Pancreas (tissue), 10 donors: ENCODE measurements around the gene PHF2. TPM values are rescaled to one million over a fixed set of nuclear protein-coding genes. Genes with fewer than 3 reads are reported as not detected.

ENCODE experiments used
- ATAC-seq, 4 donors: fragments of 200-7000 bp; cut with Tn5 transposase; one replicate each; pipeline versions ENCODE4 v1.8.0 to v1.9.1; 2020; ENCODE audit warnings: mild to moderate bottlenecking in 4 of 4, moderate library complexity in 4 of 4
- DNase-seq, 6 donors: peaks; one replicate each; pipeline ENCODE4 v3.0.0-alpha.2; 2020
- FAIRE-seq: peaks from 2 replicates; lab custom pipeline; 2012; peaks lifted over from hg19 to GRCh38; lab: Jason Lieb, UNC
- H3K27ac ChIP-seq, 4 donors: fragments of 200-600 bp; sonication (generic); 1 replicate in 3 of 4; 2 replicates in 1 of 4; pipeline versions ENCODE4 v1.5.0 to v1.8.0; 2020
- H3K27me3 ChIP-seq, 4 donors: fragments of 200-600 bp; one replicate each; pipeline ENCODE4 v1.8.0; 2021
- H3K36me3 ChIP-seq, 3 donors: fragments of 200-600 bp; sonication (generic) in 1 of 3; one replicate each; pipeline versions ENCODE4 v1.5.0 to v1.8.0; 2020 to 2021
- H3K4me1 ChIP-seq, 3 donors: fragments of 200-600 bp; one replicate each; pipeline ENCODE4 v1.8.0; 2021
- H3K4me3 ChIP-seq, 4 donors: fragments of 200-600 bp; sonication (generic) in 2 of 4; one replicate each; pipeline versions ENCODE4 v1.5.0 to v1.8.0; 2020 to 2021
- H3K9me3 ChIP-seq, 4 donors: fragments of 200-600 bp; one replicate each; pipeline ENCODE4 v1.8.0; 2021
- WGBS, 2 donors: extraction: QIAGEN DNeasy Blood & Tissue Kit; methylation state at CpG; one replicate each; pipeline ENCODE4 v1.1.7; 2013; 5-methylcytosine and 5-hydroxymethylcytosine counted together
- intact Hi-C, 3 donors: fragments of 100-400 bp; cut with DNase I; formaldehyde crosslinking; loops; one replicate each; pipeline versions ENCODE4 v1.11.1 to v1.14.2; 2022
- polyA plus RNA-seq, 2 donors: library from polyadenylated mRNA; stranded (reverse); fragments of 200-250 nt; gene quantifications; one replicate each; pipeline ENCODE4 v1.2.3, GENCODE V29; 2013
- total RNA-seq, 6 donors: library from RNA; stranded (reverse); fragmentation: NEBNext Ultra II Directional in 4 of 6; extraction: Animal tissue kit (Norgen Biotek cat#: 25700) in 4 of 6; gene quantifications; one replicate each; pipeline versions ENCODE4 v1.2.1 to v1.2.4, GENCODE V29; 2021 to 2023
- TF ChIP-seq, protein P1 (sequence below), 4 donors: fragments of 200-600 bp; sonication (generic) in 3 of 4; IDR thresholded peaks; one replicate each; pipeline versions ENCODE4 v1.5.0 to v1.8.0; 2021; ENCODE audit warnings: antibody characterized with exemption in 4 of 4
- donor health status: healthy with polysubstance abuse.
- donor health status: DM: no; HTN: no; CAD: no; lungs with moderate emphysema.
- donor health status: DM: no; HTN: no; CAD: no.
- donor health status: control.
- donor health status: control.
- donor health status: Bipolar disorder and iron deficiency.
- donor health status: DM: yes; HTN: yes; CAD: no.
- donor health status: DM: no; HTN: no; CAD: no.
- donor health status: DM: no; HTN: no; CAD: no.
- donor health status: DM: yes; HTN: yes; CAD: no.

PHF2 gene
- total and polyA plus RNA-seq, 8 donors, result 10.8 to 24.8 (median 12.7) TPM

DNA sequence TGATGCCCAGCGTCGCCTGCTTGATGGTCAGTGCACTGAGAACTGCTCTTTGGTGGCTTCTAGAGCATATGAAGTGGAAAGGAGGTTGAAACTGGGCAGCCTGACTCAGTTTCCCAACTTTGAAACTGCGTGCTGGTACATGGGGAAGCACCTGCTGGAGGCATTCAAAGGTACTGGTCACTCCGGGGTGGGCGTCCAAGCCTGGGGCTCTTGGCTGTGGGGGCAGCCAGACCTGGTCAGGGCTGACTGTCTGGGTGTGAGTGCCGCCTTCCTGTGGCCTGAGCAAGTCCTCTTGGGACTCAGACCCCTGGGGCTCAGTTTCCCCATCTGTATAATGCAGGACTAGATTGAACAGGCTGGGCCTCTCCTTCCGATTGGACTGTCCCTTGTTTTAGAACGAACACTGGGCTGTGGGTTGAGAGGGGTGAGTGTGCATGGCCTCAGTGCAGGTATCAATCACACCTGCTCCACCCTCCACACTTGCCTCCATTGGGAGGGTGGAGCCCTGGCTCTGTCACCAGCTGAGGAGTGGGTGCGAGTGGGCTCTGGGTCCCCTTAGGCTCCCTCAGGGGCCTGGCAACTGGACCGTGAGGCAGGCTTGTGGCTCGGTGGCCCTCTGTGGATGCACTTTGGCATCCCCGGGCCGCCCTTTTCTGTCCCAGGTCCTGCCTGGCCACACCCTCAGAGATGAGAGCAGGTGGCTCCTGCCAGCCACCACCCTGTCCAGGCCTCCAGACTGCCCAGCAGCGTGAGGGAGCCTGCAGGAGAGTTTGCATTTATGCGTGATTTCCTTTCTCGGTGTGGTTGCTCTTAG is 80.2 kb downstream of the PHF2 start:
- peak in 2 of 6 donors; percentile 39 to 57 for DNase-seq

DNA sequence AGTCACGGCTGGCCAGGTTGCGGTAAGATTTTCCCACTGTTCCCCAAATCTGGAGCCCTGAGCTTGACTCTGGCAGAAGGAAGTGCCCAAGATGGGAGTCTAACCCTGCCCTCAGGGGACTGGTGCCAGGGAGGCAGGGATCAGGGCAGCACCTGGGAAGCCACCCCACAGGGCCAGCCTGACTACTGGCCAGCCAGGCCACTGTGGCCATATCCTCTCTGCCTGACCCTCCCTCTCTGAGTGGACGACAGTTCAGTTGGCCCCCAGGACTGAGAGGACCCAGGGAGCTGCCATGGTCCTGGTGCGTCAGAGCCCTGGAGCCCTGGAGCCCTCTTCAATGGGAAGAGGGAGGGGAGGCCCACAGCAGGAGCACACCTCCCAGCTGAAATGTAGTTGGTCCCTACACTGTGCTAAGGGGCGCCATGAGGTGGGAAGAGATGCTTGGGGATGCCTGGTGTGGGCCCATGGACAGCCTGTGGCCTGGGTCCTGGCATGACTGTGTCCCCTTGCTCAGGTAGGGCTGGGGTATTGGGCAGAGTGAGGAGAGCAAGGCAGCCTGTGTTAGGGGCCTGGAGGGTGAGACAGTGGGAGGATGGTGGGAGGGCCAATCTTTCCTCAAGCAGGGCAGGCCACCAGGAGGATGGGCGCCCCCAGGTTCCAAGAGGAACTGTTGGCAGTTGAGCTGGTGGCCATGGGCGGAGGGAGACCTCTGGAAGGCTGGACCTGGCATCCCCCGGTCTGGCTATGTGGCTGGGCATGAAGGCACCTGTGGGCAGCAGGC is 81.1 kb downstream of the PHF2 start:
- FAIRE-seq (no peak), ATAC-seq (no peak), DNase-seq (peak in 3 of 6 donors; percentile 1 to 59 (median 39))
- WGBS, 2 donors, result 93 to 98% methylated on average over 8 of the region's 8 CpGs
- Histone ChIP-seq H3K36me3 (peaks cover 0 to 17% (median 0%) of the 10 kb centered on the region in 3 donors), H3K27ac (no peak overlapping the region), H3K27me3 (no peaks in the 10 kb centered on the region), H3K9me3 (no peaks in the 10 kb centered on the region), H3K4me3 (no peak overlapping the region), H3K4me1 (no peaks in the 10 kb centered on the region)
- TF ChIP-seq, protein P1, sequence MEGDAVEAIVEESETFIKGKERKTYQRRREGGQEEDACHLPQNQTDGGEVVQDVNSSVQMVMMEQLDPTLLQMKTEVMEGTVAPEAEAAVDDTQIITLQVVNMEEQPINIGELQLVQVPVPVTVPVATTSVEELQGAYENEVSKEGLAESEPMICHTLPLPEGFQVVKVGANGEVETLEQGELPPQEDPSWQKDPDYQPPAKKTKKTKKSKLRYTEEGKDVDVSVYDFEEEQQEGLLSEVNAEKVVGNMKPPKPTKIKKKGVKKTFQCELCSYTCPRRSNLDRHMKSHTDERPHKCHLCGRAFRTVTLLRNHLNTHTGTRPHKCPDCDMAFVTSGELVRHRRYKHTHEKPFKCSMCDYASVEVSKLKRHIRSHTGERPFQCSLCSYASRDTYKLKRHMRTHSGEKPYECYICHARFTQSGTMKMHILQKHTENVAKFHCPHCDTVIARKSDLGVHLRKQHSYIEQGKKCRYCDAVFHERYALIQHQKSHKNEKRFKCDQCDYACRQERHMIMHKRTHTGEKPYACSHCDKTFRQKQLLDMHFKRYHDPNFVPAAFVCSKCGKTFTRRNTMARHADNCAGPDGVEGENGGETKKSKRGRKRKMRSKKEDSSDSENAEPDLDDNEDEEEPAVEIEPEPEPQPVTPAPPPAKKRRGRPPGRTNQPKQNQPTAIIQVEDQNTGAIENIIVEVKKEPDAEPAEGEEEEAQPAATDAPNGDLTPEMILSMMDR (IDR thresholded peaks at IDR 0.05), result no peak
- intact Hi-C loops, result no loop called here

More for the DNA sequence above, 80.2 kb downstream of the PHF2 start:
- H3K4me1 ChIP-seq, result no peaks in the 10 kb centered on the region
- intact Hi-C loops, result no loop called here
- H3K27ac ChIP-seq, result no peak overlapping the region
- TF ChIP-seq, protein P1 (IDR thresholded peaks at IDR 0.05), result no peak
- FAIRE-seq (no peak), ATAC-seq (no peak)
- no peaks in the 10 kb centered on the region for H3K9me3 ChIP-seq
- no peak overlapping the region for H3K4me3 ChIP-seq
- no peaks in the 10 kb centered on the region for H3K27me3 ChIP-seq
- H3K36me3 ChIP-seq, result peaks cover 0 to 18% (median 0%) of the 10 kb centered on the region in 3 donors
- WGBS, 2 donors, result 94 to 98% methylated on average over 16 of the region's 16 CpGs

DNA sequence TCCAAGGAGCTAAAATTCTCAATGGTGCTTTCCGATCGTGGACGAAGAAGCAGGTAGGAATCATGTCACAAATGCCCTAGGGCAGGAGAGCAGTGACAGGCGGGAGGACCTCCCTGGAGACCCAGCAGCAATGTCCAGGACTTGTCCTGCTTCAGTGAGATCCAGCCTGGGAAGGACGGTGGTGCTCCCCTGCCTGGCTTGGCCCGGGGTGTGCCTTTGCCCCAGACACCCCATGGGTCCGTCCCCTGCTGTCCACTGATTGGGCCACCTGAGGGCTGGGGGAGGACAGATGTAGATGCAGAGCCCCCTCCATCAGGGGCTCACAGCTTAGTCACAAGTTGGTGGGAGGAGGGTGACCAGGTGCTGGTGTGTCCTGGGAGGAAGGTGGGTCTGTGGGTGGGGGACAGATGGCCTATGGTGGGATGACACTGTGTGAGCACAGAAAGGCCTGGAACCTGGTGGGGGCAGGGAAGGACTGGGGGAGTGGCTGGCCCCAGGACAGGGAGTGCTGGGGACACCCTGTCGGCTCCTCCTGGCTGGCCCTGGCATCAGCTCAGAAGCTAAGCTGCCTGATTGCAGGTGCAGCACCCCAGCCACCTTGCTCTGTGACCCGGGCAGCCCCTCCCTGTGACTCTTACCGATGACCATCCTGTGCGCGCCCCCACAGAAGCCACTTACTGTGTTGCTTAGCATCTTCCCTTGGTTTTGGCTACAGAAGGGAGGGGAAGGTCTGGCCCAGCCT is 82.0 kb downstream of the PHF2 start:
- intact Hi-C loops, result no loop called here
- no peaks in the 10 kb centered on the region for H3K9me3 ChIP-seq
- TF ChIP-seq, protein P1 (IDR thresholded peaks at IDR 0.05), result no peak
- H3K27ac ChIP-seq, result no peak overlapping the region
- FAIRE-seq, result no peak
- DNase-seq, result peak in 3 of 6 donors; percentile 1 to 51 (median 44)
- 96% methylated on average over 12 of the region's 12 CpGs for WGBS, 2 donors
- H3K36me3 ChIP-seq, result peaks cover 0 to 17% (median 0%) of the 10 kb centered on the region in 3 donors
- no peak for ATAC-seq
- H3K4me3 ChIP-seq, result no peak overlapping the region
- H3K27me3 ChIP-seq, result no peaks in the 10 kb centered on the region
- no peaks in the 10 kb centered on the region for H3K4me1 ChIP-seq

DNA sequence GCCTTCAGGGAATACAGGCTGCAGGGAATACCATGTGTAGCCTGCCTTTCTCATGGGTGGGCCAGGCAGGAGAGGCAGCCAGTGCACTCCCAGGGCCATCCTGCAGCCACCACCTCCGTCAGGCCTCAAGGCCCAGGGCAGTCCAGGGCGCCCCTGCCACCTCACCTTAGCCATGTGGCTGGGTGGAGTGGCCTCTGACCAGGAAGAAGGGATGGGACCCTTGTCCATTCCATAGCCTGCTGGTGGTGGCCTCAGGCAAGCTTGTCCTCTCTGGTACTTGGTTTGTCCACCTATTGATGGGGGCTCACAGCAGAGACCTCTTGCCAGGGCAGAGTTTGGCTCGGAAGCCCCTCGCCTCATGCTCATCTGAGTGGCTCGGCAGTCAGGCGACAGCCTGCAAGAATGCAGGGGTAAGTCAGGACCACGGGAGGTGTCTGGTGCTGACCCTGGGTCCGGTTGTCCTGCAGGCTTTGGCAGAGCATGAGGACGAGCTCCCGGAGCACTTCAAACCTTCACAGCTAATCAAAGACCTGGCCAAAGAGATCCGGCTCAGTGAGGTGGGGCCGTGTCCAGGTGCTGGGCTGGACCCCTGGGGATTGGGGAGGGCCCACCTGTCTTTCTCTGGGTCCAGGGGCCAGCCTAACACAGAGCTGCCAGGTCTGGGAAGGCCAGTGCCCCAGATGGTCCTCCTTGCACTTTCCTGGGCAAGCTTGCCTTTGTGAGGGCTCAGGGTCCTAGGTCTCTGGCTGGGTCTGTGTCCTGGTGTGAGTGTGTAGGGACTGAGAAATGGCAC is 82.9 kb downstream of the PHF2 start:
- FAIRE-seq (no peak), DNase-seq (peak in 2 of 6 donors; percentile 43 to 44), ATAC-seq (no peak)
- Histone ChIP-seq H3K27ac (no peak overlapping the region), H3K4me3 (no peak overlapping the region), H3K36me3 (peaks cover 0 to 14% (median 0%) of the 10 kb centered on the region in 3 donors), H3K4me1 (no peaks in the 10 kb centered on the region), H3K27me3 (no peaks in the 10 kb centered on the region), H3K9me3 (no peaks in the 10 kb centered on the region)
- WGBS, 2 donors, result 96 to 97% methylated on average over 12 of the region's 12 CpGs
- intact Hi-C loops, result no loop called here
- TF ChIP-seq, protein P1 (IDR thresholded peaks at IDR 0.05), result no peak
